ENCODE data around the gene APOBEC3C. TPM values are rescaled to one million over a fixed set of nuclear protein-coding genes. Genes with fewer than 3 reads are reported as not detected.
A peak's percentile ranks its signal among the peaks of the same experiment; 100 is the strongest.
"Not testable (repeated sequence)": the region's sequence is repeated elsewhere in the genome, so short reads cannot be mapped to it uniquely, and the experiment has no call there.

APOBEC3C gene
- total RNA-seq, 1 experiment from 2014 or later: 12.7 TPM

DNA sequence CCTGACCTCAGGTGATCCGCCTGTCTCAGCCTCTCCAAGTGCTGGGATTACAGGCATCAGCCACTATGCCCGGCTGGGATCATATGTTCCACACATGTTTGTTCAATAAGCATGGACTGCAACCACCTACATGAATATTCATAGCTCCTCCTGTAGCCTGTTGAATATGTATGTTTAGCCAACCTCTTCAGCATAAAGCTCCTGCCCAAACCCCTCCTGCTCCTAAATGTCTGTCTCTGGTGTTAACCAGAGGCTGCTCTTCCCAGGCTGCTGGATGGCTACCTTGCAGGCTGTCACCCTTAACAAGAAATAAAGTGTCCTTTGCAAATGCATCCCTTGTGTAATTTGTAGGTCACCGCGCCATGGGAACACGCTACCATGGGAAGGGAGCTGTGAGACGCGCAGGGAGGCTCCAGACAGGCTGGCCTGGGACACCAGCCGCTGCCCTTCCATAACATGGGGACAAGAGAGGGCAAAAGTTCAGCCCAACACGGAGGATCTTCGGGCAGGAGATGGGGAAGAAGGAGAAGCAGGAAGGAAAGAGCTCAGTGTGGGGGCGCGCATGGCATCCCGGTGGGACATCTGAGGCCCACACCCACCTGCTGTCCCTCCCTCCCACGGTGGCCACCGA is 6.1 kb downstream of the APOBEC3C start:
- H3K27me3 ChIP-seq (ENCODE audit: control insufficient read depth, insufficient read depth, low read length); in situ Hi-C loops (cut with HindIII; ENCODE audit: low pct_unique_long_range_greater_than_20kb, low sequenced_read_pairs); H3K4me1 ChIP-seq (ENCODE audit: control insufficient read depth, insufficient read depth, low read length); H3K9me3 ChIP-seq (ENCODE audit: control insufficient read depth, insufficient read depth, low read depth, low read length); H3K27ac ChIP-seq (ENCODE audit: low read length); H3K36me3 ChIP-seq (ENCODE audit: control insufficient read depth, insufficient read depth, low read length); DNase-seq (ENCODE audit: low read depth, low spot score); BruUV-seq (replicated peaks); intact Hi-C loops (cut with micrococcal nuclease; ENCODE audit: unreplicated experiment): not testable (repeated sequence)
- ChIA-PET POLR2A (interaction anchor here (0.6 kb wide), 1 partner anchor 228 kb away, joined by 5 read pairs; no protein-coding TSS in a partner anchor), CTCF (interaction anchor here (0.6 kb wide), 1 partner anchor 305 kb away, joined by 6 read pairs; no protein-coding TSS in a partner anchor)
- ATAC-seq: peak; percentile 52
- H3K4me3 ChIP-seq (ENCODE audit: low read depth in 2 of 2, low read length in 2 of 2): peak overlapping the region; percentile 12 to 21; a peak in 3 of 4 replicates

DNA sequence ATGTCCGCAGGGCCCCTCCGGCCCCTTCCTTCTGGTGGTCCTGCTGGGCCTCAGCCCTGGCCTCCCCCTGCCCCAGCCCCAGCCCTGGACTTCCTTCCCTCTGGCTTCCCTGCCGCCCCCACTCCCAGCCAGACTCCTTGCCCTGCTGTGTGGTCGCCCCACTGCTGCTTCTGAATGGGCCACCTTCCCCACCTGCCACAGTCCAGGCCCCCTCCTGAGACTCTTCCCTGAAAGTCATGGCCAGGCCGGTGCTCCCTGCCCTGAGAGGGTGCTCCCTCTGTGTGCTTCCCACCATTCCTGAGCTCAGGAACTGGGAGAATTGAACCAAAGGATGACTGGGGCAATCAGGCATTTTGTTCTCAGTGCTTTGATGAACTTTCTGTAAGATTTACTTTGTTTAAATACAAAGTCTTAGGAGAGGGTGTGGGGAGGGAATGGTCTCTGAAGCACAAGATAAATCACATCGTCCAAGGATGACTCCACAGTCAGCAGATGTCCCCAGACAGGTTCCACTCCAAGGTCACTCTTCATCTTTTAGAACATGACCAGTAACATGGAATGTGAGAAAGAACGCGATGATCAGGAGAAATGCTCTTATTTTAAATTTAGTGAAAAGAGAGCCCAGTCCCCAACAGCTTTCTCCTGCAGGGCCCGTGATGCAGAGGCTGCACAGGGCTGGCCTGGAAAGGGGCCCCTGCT is 7.6 kb downstream of the APOBEC3C start:
- intact Hi-C loops (cut with micrococcal nuclease; ENCODE audit: unreplicated experiment): no loop called here
- H3K27me3 ChIP-seq (ENCODE audit: control insufficient read depth, insufficient read depth, low read length): no peaks in the 10 kb centered on the region
- TF ChIP-seq POLR2AphosphoS5 (IDR thresholded peaks at IDR 0.05; ENCODE audit: low read depth, low read length): no peak
- TF ChIP-seq TCF7L2 (IDR thresholded peaks at IDR 0.05; ENCODE audit: low read depth, low read length): no peak
- no peak for TF ChIP-seq SIN3A (IDR thresholded peaks at IDR 0.05; ENCODE audit: borderline replicate concordance, insufficient read depth, low read depth, low read length)
- TF ChIP-seq, protein P1, sequence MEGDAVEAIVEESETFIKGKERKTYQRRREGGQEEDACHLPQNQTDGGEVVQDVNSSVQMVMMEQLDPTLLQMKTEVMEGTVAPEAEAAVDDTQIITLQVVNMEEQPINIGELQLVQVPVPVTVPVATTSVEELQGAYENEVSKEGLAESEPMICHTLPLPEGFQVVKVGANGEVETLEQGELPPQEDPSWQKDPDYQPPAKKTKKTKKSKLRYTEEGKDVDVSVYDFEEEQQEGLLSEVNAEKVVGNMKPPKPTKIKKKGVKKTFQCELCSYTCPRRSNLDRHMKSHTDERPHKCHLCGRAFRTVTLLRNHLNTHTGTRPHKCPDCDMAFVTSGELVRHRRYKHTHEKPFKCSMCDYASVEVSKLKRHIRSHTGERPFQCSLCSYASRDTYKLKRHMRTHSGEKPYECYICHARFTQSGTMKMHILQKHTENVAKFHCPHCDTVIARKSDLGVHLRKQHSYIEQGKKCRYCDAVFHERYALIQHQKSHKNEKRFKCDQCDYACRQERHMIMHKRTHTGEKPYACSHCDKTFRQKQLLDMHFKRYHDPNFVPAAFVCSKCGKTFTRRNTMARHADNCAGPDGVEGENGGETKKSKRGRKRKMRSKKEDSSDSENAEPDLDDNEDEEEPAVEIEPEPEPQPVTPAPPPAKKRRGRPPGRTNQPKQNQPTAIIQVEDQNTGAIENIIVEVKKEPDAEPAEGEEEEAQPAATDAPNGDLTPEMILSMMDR (IDR thresholded peaks at IDR 0.05): no peak
- TF ChIP-seq, protein P2, sequence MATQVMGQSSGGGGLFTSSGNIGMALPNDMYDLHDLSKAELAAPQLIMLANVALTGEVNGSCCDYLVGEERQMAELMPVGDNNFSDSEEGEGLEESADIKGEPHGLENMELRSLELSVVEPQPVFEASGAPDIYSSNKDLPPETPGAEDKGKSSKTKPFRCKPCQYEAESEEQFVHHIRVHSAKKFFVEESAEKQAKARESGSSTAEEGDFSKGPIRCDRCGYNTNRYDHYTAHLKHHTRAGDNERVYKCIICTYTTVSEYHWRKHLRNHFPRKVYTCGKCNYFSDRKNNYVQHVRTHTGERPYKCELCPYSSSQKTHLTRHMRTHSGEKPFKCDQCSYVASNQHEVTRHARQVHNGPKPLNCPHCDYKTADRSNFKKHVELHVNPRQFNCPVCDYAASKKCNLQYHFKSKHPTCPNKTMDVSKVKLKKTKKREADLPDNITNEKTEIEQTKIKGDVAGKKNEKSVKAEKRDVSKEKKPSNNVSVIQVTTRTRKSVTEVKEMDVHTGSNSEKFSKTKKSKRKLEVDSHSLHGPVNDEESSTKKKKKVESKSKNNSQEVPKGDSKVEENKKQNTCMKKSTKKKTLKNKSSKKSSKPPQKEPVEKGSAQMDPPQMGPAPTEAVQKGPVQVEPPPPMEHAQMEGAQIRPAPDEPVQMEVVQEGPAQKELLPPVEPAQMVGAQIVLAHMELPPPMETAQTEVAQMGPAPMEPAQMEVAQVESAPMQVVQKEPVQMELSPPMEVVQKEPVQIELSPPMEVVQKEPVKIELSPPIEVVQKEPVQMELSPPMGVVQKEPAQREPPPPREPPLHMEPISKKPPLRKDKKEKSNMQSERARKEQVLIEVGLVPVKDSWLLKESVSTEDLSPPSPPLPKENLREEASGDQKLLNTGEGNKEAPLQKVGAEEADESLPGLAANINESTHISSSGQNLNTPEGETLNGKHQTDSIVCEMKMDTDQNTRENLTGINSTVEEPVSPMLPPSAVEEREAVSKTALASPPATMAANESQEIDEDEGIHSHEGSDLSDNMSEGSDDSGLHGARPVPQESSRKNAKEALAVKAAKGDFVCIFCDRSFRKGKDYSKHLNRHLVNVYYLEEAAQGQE (IDR thresholded peaks at IDR 0.05; ENCODE audit: insufficient read depth in 1 of 2, low read depth in 2 of 2, low read length in 1 of 2): no peak
- H3K9me3 ChIP-seq (ENCODE audit: control insufficient read depth, insufficient read depth, low read depth, low read length): no peaks in the 10 kb centered on the region
- no peak for DNase-seq (ENCODE audit: low read depth, low spot score)
- no peaks in the 10 kb centered on the region for H3K36me3 ChIP-seq (ENCODE audit: control insufficient read depth, insufficient read depth, low read length)
- peak; percentile 20; the same call in 1 of the 2 replicates for ATAC-seq
- POLR2A ChIA-PET: no interaction called here
- H3K4me3 ChIP-seq (ENCODE audit: low read depth in 2 of 2, low read length in 2 of 2): peak overlapping the region; percentile 27 to 55
- in situ Hi-C loops (cut with HindIII; ENCODE audit: low pct_unique_long_range_greater_than_20kb, low sequenced_read_pairs): no loop called here
- BruUV-seq (replicated peaks): no TSS peak
- peaks cover 3% of the 10 kb centered on the region; the same call in 1 of the 2 replicates for H3K4me1 ChIP-seq (ENCODE audit: control insufficient read depth, insufficient read depth, low read length)
- CTCF ChIA-PET: interaction anchor here (0.7 kb wide), 1 partner anchor 160 kb away, joined by 5 read pairs; no protein-coding TSS in a partner anchor
- peak overlapping the region; percentile 40 for H3K27ac ChIP-seq (ENCODE audit: low read length)
